Nucleus accumbens (tissue), 56 donors: ENCODE data around the gene ENOSF1.

ENCODE experiments used
- DNase-seq, 56 donors: peaks; one replicate each; lab custom pipeline; 2025; lab: John Stamatoyannopoulos, UW

The ENOSF1 gene

GRCh38 chr18:675307-675706, 37.1 kb downstream of the ENOSF1 start:
- DNase-seq: no peak

- no peak for DNase-seq
Observed at GRCh38 chr18:673769-674168, 38.7 kb downstream of the ENOSF1 start.

- DNase-seq: no peak
Observed at GRCh38 chr18:673317-673716, 39.1 kb downstream of the ENOSF1 start.

GRCh38 chr18:671405-671804, 41.0 kb downstream of the ENOSF1 start:
- no peak for DNase-seq

GRCh38 chr18:670522-670921, 41.9 kb downstream of the ENOSF1 start:
- no peak for DNase-seq

GRCh38 chr18:669077-669476, 43.4 kb downstream of the ENOSF1 start:
- no peak for DNase-seq

GRCh38 chr18:668260-668659, 44.2 kb downstream of the ENOSF1 start:
- no peak for DNase-seq

- no peak for DNase-seq
Observed at GRCh38 chr18:666628-667027, 45.8 kb downstream of the ENOSF1 start.

- DNase-seq: no peak
Observed at GRCh38 chr18:666177-666576, 46.3 kb downstream of the ENOSF1 start.

- DNase-seq: no peak
Observed at GRCh38 chr18:662197-662596, 50.2 kb downstream of the ENOSF1 start.

- DNase-seq: no peak
Observed at GRCh38 chr18:659597-659996, 52.8 kb downstream of the ENOSF1 start.

- no peak for DNase-seq
Observed at GRCh38 chr18:658947-659533, 53.4 kb downstream of the ENOSF1 start.

GRCh38 chr18:658001-658946, 54.2 kb downstream of the ENOSF1 start:
- DNase-seq: peak; percentile 10 to 87 (median 69)

- peak in 23 of 56 donors; percentile 12 to 70 (median 45) for DNase-seq
Observed at GRCh38 chr18:657311-658000, 55.0 kb downstream of the ENOSF1 start, which contains the start of gene TYMS. Gene TYMS (plus strand): TSS chr18:657653. CDS start chr18:657743, 90 bp downstream.

- no peak for DNase-seq
Observed at GRCh38 chr18:655445-655844, 57.0 kb downstream of the ENOSF1 start.

- no peak for DNase-seq
Observed at GRCh38 chr18:654601-655000, 57.8 kb downstream of the ENOSF1 start.

GRCh38 chr18:653512-653911, 58.9 kb downstream of the ENOSF1 start:
- no peak for DNase-seq

GRCh38 chr18:652131-652530, 60.3 kb downstream of the ENOSF1 start:
- DNase-seq: no peak

- DNase-seq: no peak
Observed at GRCh38 chr18:650428-650858, 62.0 kb downstream of the ENOSF1 start.

- DNase-seq: no peak
Observed at GRCh38 chr18:649341-649740, 63.1 kb downstream of the ENOSF1 start.

- DNase-seq: no peak
Observed at GRCh38 chr18:647304-647703, 65.1 kb downstream of the ENOSF1 start.
